ENCODE measurements around the gene DHRS7C.

Gene DHRS7C

DNA sequence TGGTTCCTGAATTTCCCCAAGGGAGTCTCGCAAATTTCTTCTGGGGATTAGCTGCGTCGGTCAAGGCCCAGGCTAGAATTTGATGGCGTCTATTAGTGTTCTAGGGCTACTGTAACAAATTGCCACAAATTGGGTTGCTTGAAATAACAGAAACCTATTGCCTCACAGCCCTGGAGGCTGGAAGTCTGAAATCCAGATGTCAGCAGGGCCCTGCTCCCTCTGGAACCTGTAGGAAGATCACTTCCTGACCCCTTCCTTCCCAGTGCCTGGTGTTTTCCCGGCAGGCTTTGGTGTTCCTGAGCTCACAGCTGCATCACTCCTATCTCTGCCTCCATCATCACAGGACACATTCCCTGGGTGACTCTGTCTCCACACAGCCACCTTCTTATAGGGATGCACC lies 24.4 kb downstream of the DHRS7C start:
- no peak for DNase-seq

DNA sequence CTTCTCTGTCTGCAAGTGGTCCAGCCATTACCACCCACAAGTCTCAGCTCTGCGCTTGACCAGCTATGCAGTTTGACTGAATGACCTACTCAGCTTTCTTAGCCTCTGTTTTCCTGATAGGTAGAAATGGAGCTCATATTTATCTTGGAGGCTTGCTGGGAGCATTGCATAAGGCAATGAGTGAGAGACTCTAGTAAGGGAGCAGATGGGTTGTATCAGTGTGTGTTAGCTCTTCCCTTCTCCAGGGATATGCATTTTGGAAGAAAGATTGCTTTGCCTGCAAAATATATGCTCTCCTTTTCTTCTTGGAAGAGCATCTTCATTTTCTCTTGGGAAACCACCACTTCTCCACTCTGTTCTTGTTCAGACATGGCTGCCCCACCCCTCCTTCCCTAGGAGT lies 26.1 kb downstream of the DHRS7C start:
- no peak for DNase-seq

DNA sequence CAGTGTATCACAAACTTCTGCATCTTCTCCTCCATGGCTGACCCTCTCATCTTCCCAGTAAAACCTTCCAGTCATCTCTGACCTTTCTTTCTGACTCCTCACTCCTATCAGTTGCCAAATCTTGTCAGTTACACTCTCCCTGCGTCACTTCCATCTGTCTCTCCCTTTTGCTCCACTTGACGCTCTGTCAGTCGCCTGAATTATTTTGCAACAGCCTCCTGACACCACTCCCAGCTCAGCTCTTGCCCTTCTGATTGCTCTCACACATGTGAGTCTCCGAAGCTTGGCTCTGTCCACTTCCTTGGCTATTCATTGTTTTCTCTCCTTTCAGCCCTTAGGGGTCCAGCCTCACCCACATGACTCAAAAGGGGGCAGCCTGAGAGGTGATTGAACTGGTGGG lies 27.7 kb downstream of the DHRS7C start:
- DNase-seq, result no peak

DNA sequence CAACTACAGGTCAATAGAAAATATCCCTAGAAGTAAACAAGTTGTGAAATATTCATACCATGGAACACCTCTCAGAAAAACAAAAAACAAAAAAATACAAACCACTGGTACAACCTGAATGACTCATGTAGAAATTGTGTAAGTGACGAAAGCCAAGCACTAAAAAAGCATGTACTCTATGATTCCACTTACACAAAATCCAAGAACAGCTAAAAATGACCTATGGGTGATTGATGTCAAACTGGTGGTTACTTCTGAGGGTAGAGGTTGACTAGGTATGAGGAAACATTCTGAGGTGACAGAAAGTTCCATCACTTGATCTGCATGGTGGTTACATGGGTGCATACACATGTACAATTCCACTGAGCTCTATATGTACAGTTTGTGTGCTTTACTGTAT lies 31.1 kb downstream of the DHRS7C start:
- no peak for DNase-seq

DNA sequence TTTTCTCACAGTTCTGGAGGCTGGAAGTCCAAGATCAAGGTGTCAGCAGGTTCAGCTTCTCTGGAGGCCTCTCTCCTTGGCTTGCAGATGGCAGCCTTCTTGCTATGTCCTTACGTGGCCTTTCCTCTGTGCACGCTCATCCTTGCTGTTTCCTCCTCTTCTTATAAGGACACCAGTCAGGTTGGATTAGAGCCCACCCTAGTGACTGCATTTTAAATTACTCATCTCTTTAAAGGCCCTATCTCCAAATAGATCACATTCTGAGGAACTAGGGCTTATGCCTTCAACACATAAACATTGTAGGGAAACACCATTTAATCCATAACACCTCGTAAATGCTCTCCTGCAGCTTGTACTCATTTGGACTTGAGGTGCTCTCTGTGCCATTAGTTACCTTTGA lies 36.3 kb downstream of the DHRS7C start:
- no peak for DNase-seq

DNA sequence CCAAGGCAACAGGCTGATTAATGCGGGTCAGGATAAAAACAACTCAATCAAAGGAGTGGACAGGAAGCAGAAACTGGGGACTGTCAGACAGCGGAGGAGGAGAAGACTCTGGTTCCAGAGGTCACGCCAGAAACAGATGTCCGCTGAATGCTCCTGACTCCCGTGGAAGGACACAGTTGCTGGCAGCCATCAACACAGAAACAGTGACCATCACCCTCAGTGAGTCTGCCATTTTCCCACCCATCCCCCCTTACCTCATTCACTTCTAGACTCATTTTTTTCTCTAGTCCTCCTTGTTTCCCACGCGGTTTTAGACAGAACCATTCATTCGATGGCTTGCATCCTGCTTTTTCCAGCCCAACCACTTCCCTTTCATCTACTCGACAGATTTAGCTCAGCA lies 40.9 kb downstream of the DHRS7C start:
- no peak for DNase-seq

DNA sequence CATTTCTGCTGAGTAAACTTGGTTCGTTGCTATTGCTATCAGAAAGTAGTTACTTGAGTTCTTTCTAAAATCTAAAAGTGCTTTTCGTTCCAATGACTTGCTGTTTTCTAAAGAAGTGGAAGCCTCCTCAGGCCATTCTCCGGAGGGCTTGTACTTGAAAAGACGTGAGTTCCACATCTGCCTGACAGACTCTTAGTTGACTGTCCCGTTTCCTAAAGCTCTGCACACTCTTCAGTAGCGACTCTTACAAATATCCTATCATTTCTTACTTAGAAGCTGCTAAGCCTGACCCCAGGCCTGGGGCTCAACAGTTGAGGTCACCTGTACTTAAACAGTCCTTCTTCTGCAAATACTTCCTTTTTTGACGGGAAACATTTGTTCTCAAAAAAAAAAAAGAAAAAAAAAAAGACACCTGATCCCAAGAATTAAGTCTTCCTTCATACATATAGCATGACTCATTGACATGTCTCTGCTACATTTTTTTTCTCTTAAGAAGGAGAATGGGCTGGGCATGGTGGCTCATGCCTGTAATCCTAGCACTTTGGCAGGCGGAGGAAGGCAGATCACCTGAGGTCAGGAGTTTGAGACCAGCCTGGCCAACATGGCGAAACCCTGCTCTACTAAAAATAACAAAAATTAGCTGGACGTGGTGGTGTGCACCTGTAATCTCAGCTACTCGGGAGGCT lies 61.5 kb downstream of the DHRS7C start:
- no peak for DNase-seq

DNA sequence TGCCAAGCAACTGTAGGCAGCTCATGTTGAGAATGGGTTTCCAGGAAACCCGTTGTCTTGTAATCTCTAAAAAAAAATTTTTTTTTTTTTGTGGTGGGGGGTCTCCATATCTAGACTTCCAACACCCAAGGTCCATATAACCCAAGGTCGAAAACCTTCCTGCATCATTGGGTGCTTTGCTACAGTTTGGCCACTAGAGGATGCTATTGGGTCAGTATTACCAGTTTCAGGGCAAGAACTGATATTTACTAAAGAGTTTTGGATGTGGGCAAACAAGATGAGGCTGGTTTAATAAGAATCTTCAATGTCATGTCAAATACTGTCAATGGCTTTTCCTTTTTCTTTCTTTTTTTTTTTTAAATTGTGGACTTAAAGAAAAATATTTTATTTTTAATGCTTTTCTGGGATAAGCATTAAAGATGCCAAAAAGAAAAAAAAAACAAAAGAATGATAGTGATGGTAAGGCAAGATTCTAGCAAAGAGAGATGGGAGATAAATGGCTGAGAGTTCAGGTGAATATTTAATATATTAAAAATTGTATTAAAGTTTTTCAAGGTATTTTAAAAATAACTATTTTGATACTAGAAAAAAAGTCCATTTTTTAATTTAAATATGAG lies 62.2 kb downstream of the DHRS7C start:
- DNase-seq, result peak in 8 of 56 donors; percentile 3 to 45 (median 12)

DNA sequence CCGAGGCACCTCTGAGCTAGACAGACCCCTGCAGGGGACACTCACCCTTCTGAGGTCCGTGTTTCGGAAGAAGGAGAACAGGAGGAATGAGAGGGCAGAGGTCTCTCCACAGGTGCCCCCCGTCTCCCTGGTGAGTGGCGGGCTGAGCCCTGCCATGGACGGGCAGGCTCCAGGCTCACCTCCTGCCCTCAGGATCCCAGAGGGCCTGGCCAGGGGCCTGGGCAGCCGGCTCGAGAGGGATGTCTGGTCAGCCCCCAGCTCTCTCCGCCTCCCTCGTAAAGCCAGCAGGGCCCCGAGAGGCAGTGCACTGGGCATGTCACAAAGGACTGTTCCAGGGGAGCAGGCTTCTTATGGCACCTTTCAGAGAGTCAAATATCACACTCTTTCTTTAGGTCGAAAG lies 62.8 kb downstream of the DHRS7C start:
- no peak for DNase-seq

DNA sequence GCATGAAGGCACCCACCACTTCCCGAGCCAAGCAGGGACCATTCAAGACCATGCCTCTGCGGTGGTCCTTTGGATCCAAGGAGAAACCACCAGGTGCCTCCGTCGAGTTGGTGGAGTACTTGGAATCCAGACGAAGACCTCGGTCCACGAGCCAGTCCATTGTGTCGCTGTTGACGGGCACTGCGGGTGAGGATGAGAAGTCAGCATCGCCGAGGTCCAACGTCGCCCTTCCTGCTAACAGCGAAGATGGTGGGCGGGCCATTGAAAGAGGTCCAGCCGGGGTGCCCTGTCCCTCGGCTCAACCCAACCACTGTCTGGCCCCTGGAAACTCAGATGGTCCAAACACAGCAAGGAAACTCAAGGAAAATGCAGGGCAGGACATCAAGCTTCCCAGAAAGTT lies 63.4 kb downstream of the DHRS7C start:
- no peak for DNase-seq

DNA sequence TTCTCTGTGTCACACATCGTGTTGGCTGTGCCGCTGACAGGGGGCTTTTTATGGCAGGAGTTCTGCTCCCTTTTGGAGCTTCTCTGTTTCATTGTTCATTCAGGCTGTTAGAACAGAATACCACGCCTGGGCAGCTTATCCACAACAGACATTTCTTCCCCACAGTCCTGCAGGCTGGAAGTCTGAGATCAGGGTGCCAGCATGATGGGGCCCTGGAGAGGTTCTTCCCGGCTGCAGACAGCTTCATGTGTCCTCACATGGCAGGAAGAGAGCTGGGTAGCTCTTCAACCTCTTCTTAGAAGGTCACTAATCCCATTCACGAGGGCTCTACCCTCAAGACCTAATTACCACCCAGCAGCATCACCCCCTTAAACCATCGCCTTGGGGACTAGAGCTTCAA lies 65.1 kb downstream of the DHRS7C start:
- DNase-seq, result no peak

DNA sequence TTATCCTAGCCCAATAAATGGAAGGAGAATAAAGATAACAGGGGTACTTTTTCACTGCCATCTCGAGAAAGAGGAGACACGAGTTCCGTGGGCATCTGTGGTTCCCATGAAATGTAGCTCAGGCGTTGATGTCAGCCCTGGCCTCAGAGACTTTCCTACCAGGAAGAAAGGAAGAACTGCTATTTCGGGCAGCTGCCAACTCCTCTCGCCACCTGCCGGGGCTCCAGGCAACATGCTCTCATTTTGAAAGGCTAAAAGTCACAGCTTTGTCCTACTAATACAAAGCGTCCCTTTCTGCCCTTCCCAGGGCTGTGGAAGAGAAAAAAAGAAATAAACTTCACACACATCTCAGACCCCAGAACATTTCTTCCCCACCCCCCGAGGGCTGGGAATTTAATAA lies 65.8 kb downstream of the DHRS7C start:
- DNase-seq, result peak in 13 of 56 donors; percentile 4 to 34 (median 6)

Measured in amygdala (tissue), 56 donors.